ENCODE measurements around the gene KNOP1.
"Not testable (repeated sequence)": the region's sequence is repeated elsewhere in the genome, so short reads cannot be mapped to it uniquely, and the experiment has no call there.

Gene KNOP1

GRCh38 chr16:19681637-19682036 lies 36.4 kb downstream of the KNOP1 start:
- no peak overlapping the region for H3K27ac ChIP-seq (ENCODE audit: low read length)
- no peaks in the 10 kb centered on the region for H3K4me1 ChIP-seq (ENCODE audit: control insufficient read depth, insufficient read depth, low read length)
- no peaks in the 10 kb centered on the region for H3K27me3 ChIP-seq (ENCODE audit: control insufficient read depth in 1 of 2, insufficient read depth in 2 of 2, low read length in 2 of 2)
- peaks cover 0 to 3% of the 10 kb centered on the region in 2 donors for H3K9me3 ChIP-seq (ENCODE audit: control insufficient read depth in 2 of 2, low read length in 2 of 2)
- H3K4me3 ChIP-seq (ENCODE audit: low read length in 2 of 2), result no peak overlapping the region
- peaks cover 30 to 50% of the 10 kb centered on the region in 2 donors for H3K36me3 ChIP-seq (ENCODE audit: control insufficient read depth in 2 of 2, insufficient read depth in 2 of 2, low read length in 2 of 2)
- H3K9ac ChIP-seq (ENCODE audit: low read length in 2 of 2), result no peak overlapping the region

GRCh38 chr16:19680881-19681340 lies 37.1 kb downstream of the KNOP1 start:
- peaks cover 28 to 44% of the 10 kb centered on the region in 2 donors for H3K36me3 ChIP-seq (ENCODE audit: control insufficient read depth in 2 of 2, insufficient read depth in 2 of 2, low read length in 2 of 2)
- H3K9me3 ChIP-seq (ENCODE audit: control insufficient read depth in 2 of 2, low read length in 2 of 2), result peaks cover 0 to 3% of the 10 kb centered on the region in 2 donors
- H3K27me3 ChIP-seq (ENCODE audit: control insufficient read depth in 1 of 2, insufficient read depth in 2 of 2, low read length in 2 of 2), result no peaks in the 10 kb centered on the region
- no peaks in the 10 kb centered on the region for H3K4me1 ChIP-seq (ENCODE audit: control insufficient read depth, insufficient read depth, low read length)
- no peak overlapping the region for H3K27ac ChIP-seq (ENCODE audit: low read length)
- no peak overlapping the region for H3K4me3 ChIP-seq (ENCODE audit: low read length in 2 of 2)
- H3K9ac ChIP-seq (ENCODE audit: low read length in 2 of 2), result no peak overlapping the region

DNA sequence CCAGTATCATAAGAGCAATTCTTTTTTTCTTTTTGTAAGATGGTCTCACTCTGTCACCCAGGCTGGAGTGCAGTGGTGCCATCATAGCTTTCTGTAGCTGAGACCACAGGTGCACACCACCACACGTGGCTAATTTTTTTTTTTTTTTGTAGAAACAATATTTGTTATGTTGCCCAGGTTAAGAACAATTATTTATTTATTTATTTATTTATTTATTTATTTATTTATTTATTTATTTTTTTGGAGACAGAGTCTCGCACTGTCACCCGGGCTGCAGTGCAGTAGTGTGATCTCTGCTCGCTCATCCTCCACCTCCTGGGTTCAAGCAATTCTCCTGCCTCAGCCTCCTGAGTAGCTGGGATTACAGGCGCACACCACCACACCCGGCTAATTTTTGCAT lies 38.7 kb downstream of the KNOP1 start:
- H3K36me3 ChIP-seq (ENCODE audit: control insufficient read depth in 2 of 2, insufficient read depth in 2 of 2, low read length in 2 of 2), result peaks cover 25 to 35% of the 10 kb centered on the region in 2 donors

GRCh38 chr16:19678804-19679203 lies 39.2 kb downstream of the KNOP1 start:
- Histone ChIP-seq H3K27ac (ENCODE audit: low read length) (no peak overlapping the region), H3K4me1 (ENCODE audit: control insufficient read depth, insufficient read depth, low read length) (no peaks in the 10 kb centered on the region), H3K9ac (ENCODE audit: low read length in 2 of 2) (no peak overlapping the region), H3K4me3 (ENCODE audit: low read length in 2 of 2) (no peak overlapping the region), H3K27me3 (ENCODE audit: control insufficient read depth in 1 of 2, insufficient read depth in 2 of 2, low read length in 2 of 2) (no peaks in the 10 kb centered on the region), H3K36me3 (ENCODE audit: control insufficient read depth in 2 of 2, insufficient read depth in 2 of 2, low read length in 2 of 2) (peaks cover 21 to 31% of the 10 kb centered on the region in 2 donors), H3K9me3 (ENCODE audit: control insufficient read depth in 2 of 2, low read length in 2 of 2) (no peaks in the 10 kb centered on the region)

More for the DNA sequence above, 38.7 kb downstream of the KNOP1 start:
- H3K4me1 ChIP-seq (ENCODE audit: control insufficient read depth, insufficient read depth, low read length); H3K27ac ChIP-seq (ENCODE audit: low read length); H3K4me3 ChIP-seq (ENCODE audit: low read length in 2 of 2); H3K9me3 ChIP-seq (ENCODE audit: control insufficient read depth in 2 of 2, low read length in 2 of 2); H3K9ac ChIP-seq (ENCODE audit: low read length in 2 of 2); H3K27me3 ChIP-seq (ENCODE audit: control insufficient read depth in 1 of 2, insufficient read depth in 2 of 2, low read length in 2 of 2): not testable (repeated sequence)

- Histone ChIP-seq H3K36me3 (ENCODE audit: control insufficient read depth in 2 of 2, insufficient read depth in 2 of 2, low read length in 2 of 2) (peaks cover 18 to 23% of the 10 kb centered on the region in 2 donors), H3K9ac (ENCODE audit: low read length in 2 of 2) (no peak overlapping the region), H3K4me3 (ENCODE audit: low read length in 2 of 2) (no peak overlapping the region), H3K9me3 (ENCODE audit: control insufficient read depth in 2 of 2, low read length in 2 of 2) (no peaks in the 10 kb centered on the region), H3K4me1 (ENCODE audit: control insufficient read depth, insufficient read depth, low read length) (no peaks in the 10 kb centered on the region), H3K27me3 (ENCODE audit: control insufficient read depth in 1 of 2, insufficient read depth in 2 of 2, low read length in 2 of 2) (no peaks in the 10 kb centered on the region), H3K27ac (ENCODE audit: low read length) (no peak overlapping the region)
Observed at GRCh38 chr16:19677402-19677801, 40.6 kb downstream of the KNOP1 start.

GRCh38 chr16:19674485-19674884 lies 43.5 kb downstream of the KNOP1 start:
- H3K9me3 ChIP-seq (ENCODE audit: control insufficient read depth in 2 of 2, low read length in 2 of 2), result no peaks in the 10 kb centered on the region
- peaks cover 22 to 25% of the 10 kb centered on the region in 2 donors for H3K36me3 ChIP-seq (ENCODE audit: control insufficient read depth in 2 of 2, insufficient read depth in 2 of 2, low read length in 2 of 2)

DNA sequence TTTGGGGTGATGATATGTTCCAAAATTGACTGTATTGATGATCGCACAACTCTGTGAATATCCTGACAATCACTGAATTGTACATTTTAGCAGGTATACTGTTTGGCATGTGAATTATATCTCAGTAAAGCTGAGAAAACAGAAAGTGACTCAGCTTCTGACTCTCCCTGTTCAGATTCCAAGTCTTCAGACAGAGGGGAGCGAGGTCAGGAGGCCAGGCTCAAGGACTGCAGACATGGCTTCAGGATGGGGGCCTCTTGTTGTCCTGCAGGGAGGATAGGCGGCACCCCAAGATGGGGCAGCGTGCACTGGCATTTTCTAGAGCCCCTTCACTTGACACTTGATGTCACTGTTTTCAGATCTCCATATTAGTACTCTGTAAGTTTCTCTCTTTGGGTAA lies 45.6 kb downstream of the KNOP1 start:
- Histone ChIP-seq H3K9me3 (ENCODE audit: control insufficient read depth in 2 of 2, low read length in 2 of 2) (no peaks in the 10 kb centered on the region), H3K9ac (ENCODE audit: low read length in 2 of 2) (no peak overlapping the region), H3K4me1 (ENCODE audit: control insufficient read depth, insufficient read depth, low read length) (no peaks in the 10 kb centered on the region), H3K4me3 (ENCODE audit: low read length in 2 of 2) (no peak overlapping the region), H3K27me3 (ENCODE audit: control insufficient read depth in 1 of 2, insufficient read depth in 2 of 2, low read length in 2 of 2) (no peaks in the 10 kb centered on the region), H3K36me3 (ENCODE audit: control insufficient read depth in 2 of 2, insufficient read depth in 2 of 2, low read length in 2 of 2) (peaks cover 26 to 36% of the 10 kb centered on the region in 2 donors), H3K27ac (ENCODE audit: low read length) (no peak overlapping the region)

More at GRCh38 chr16:19674485-19674884, 43.5 kb downstream of the KNOP1 start:
- no peaks in the 10 kb centered on the region for H3K4me1 ChIP-seq (ENCODE audit: control insufficient read depth, insufficient read depth, low read length)
- H3K27ac ChIP-seq (ENCODE audit: low read length), result no peak overlapping the region
- H3K27me3 ChIP-seq (ENCODE audit: control insufficient read depth in 1 of 2, insufficient read depth in 2 of 2, low read length in 2 of 2), result no peaks in the 10 kb centered on the region
- no peak overlapping the region for H3K9ac ChIP-seq (ENCODE audit: low read length in 2 of 2)
- no peak overlapping the region for H3K4me3 ChIP-seq (ENCODE audit: low read length in 2 of 2)

GRCh38 chr16:19666477-19666876 lies 51.5 kb downstream of the KNOP1 start:
- Histone ChIP-seq H3K4me1 (ENCODE audit: control insufficient read depth, insufficient read depth, low read length) (no peaks in the 10 kb centered on the region), H3K9me3 (ENCODE audit: control insufficient read depth in 2 of 2, low read length in 2 of 2) (peaks cover 0 to 4% of the 10 kb centered on the region in 2 donors), H3K27me3 (ENCODE audit: control insufficient read depth in 1 of 2, insufficient read depth in 2 of 2, low read length in 2 of 2) (no peaks in the 10 kb centered on the region), H3K4me3 (ENCODE audit: low read length in 2 of 2) (no peak overlapping the region), H3K27ac (ENCODE audit: low read length) (no peak overlapping the region), H3K36me3 (ENCODE audit: control insufficient read depth in 2 of 2, insufficient read depth in 2 of 2, low read length in 2 of 2) (peaks cover 15 to 23% of the 10 kb centered on the region in 2 donors), H3K9ac (ENCODE audit: low read length in 2 of 2) (no peak overlapping the region)

DNA sequence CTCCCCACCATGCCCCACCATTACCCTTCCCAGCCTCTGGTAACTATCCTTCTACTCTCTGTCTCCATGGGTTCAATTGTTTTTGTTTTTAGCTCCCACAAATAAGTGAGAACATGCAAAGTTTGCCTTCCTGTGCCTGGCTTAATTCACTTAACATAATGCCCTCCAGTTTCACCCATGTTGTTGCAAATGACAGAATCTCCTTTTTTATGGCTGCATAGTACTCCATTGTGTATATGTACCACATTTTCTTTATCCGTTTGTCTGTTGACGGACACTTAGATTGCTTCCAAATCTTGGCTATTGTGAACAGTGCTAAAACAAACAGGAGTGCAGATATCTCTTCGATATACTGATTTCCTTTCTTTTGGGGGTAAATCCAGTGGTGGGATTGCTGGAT lies 52.7 kb downstream of the KNOP1 start:
- not testable (repeated sequence) for H3K27ac ChIP-seq (ENCODE audit: low read length); H3K9ac ChIP-seq (ENCODE audit: low read length in 2 of 2); H3K9me3 ChIP-seq (ENCODE audit: control insufficient read depth in 2 of 2, low read length in 2 of 2); H3K4me1 ChIP-seq (ENCODE audit: control insufficient read depth, insufficient read depth, low read length); H3K27me3 ChIP-seq (ENCODE audit: control insufficient read depth in 1 of 2, insufficient read depth in 2 of 2, low read length in 2 of 2); H3K4me3 ChIP-seq (ENCODE audit: low read length in 2 of 2)
- peaks cover 13 to 18% of the 10 kb centered on the region in 2 donors for H3K36me3 ChIP-seq (ENCODE audit: control insufficient read depth in 2 of 2, insufficient read depth in 2 of 2, low read length in 2 of 2)

DNA sequence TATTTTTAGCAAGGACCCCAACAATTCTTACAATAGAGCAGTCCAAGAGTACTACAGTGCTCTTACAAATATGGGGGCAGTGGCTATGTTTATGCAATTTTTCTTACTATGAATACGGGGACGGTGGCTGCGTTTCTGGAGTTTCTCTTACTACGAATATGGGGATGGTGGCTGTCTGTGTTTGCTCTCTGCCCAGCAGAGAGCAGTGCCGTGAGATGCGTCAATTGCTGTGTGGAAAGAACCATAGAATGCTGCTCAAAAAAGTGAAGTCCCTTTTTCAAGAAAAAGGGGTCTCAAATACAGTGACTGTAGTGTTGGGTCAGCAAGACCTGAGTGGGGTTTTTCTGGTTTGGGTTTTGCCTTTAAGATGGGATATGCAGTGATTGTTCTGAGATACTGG lies 53.9 kb downstream of the KNOP1 start:
- no peak overlapping the region for H3K4me3 ChIP-seq (ENCODE audit: low read length in 2 of 2)
- no peak overlapping the region for H3K27ac ChIP-seq (ENCODE audit: low read length)
- peaks cover 0 to 4% of the 10 kb centered on the region in 2 donors for H3K9me3 ChIP-seq (ENCODE audit: control insufficient read depth in 2 of 2, low read length in 2 of 2)
- H3K36me3 ChIP-seq (ENCODE audit: control insufficient read depth in 2 of 2, insufficient read depth in 2 of 2, low read length in 2 of 2), result peaks cover 10 to 11% of the 10 kb centered on the region in 2 donors
- no peaks in the 10 kb centered on the region for H3K27me3 ChIP-seq (ENCODE audit: control insufficient read depth in 1 of 2, insufficient read depth in 2 of 2, low read length in 2 of 2)
- no peaks in the 10 kb centered on the region for H3K4me1 ChIP-seq (ENCODE audit: control insufficient read depth, insufficient read depth, low read length)
- H3K9ac ChIP-seq (ENCODE audit: low read length in 2 of 2), result no peak overlapping the region

DNA sequence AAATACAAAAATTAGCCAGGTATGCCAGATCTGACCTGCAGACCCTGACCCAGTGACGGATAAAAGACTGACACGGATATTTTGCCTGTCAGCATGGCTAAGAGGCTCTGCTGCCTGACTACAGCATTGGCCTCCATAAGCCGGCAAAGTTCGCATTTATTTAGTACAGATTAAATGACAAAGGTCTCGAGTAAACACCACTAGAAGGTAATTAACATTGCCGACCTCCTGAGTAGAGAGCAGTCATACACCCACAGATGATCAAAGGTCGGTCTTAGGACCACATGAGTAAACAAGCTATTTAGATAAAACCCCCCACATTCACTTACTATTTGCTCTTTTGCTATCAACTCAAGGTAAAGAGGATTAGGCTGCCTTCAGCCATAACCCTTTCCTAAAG lies 55.7 kb downstream of the KNOP1 start:
- Histone ChIP-seq H3K4me1 (ENCODE audit: control insufficient read depth, insufficient read depth, low read length) (no peaks in the 10 kb centered on the region), H3K27ac (ENCODE audit: low read length) (no peak overlapping the region), H3K27me3 (ENCODE audit: control insufficient read depth in 1 of 2, insufficient read depth in 2 of 2, low read length in 2 of 2) (no peaks in the 10 kb centered on the region), H3K9ac (ENCODE audit: low read length in 2 of 2) (no peak overlapping the region), H3K36me3 (ENCODE audit: control insufficient read depth in 2 of 2, insufficient read depth in 2 of 2, low read length in 2 of 2) (peaks cover 12 to 14% of the 10 kb centered on the region in 2 donors), H3K9me3 (ENCODE audit: control insufficient read depth in 2 of 2, low read length in 2 of 2) (peaks cover 0 to 4% of the 10 kb centered on the region in 2 donors), H3K4me3 (ENCODE audit: low read length in 2 of 2) (no peak overlapping the region)
